Prostate gland (tissue), 2 donors: ENCODE measurements around the gene UBE2U. TPM values are rescaled to one million over a fixed set of nuclear protein-coding genes. Genes with fewer than 3 reads are reported as not detected.
A peak's percentile ranks its signal among the peaks of the same experiment; 100 is the strongest.

ENCODE experiments used
- DNase-seq: peaks from one replicate; pipeline ENCODE4 v3.0.0-alpha.2; 2019; ENCODE audit warnings: low spot score
- H3K27ac ChIP-seq, 2 donors: fragments of 200-600 bp; sonication (generic); 2 replicates each; pipeline ENCODE4 v1.5.1; 2017 to 2019
- H3K27me3 ChIP-seq: fragments of 200-600 bp; sonication (generic); replicated peaks from 2 replicates; pipeline ENCODE4 v1.5.1; 2019; ENCODE audit not compliant: insufficient read depth
- H3K36me3 ChIP-seq, 2 donors: fragments of 200-600 bp; sonication (generic); 1 replicate in 1 of 2; 2 replicates in 1 of 2; pipeline versions ENCODE4 v1.5.1 to v1.8.1; 2017 to 2019
- H3K4me1 ChIP-seq: fragments of 200-600 bp; sonication (generic); replicated peaks from 2 replicates; pipeline ENCODE4 v1.5.1; 2019
- H3K4me3 ChIP-seq, 2 donors: fragments of 200-600 bp; sonication (generic); 2 replicates each; pipeline ENCODE4 v1.5.1; 2017 to 2019
- H3K9me3 ChIP-seq: fragments of 200-600 bp; sonication (generic); 2 replicates; pipeline ENCODE4 v1.5.1; 2017
- POLR2A ChIP-seq: fragments of 450-650 bp; IDR thresholded peaks from one replicate; pipeline ENCODE4 v1.6.1; 2016; ENCODE audit warnings: antibody characterized with exemption, mild to moderate bottlenecking
- POLR2AphosphoS5 ChIP-seq: sonication (generic); formaldehyde crosslinking; IDR thresholded peaks from one replicate; pipeline ENCODE4 v1.6.1; 2017; ENCODE audit warnings: antibody characterized with exemption
- WGBS: methylation state at CpG from one replicate; pipeline ENCODE4 v1.1.5; 2018; 5-methylcytosine and 5-hydroxymethylcytosine counted together
- intact Hi-C: fragments of 100-400 bp; cut with DNase I; formaldehyde crosslinking; loops from one replicate; pipeline ENCODE4 v1.14.2; 2022
- total RNA-seq, 2 donors: library from RNA; depleted of rRNA; stranded (reverse); fragments of >200 nt; gene quantifications; one replicate each; pipeline ENCODE4 v1.1.0, GENCODE V29; 2016
- TF ChIP-seq, protein P1 (sequence below), 4 experiments: fragments of 200-600 bp in 2 of 4; fragments of 450-650 bp in 2 of 4; sonication (generic) in 2 of 4; IDR thresholded peaks; 1 replicate in 3 of 4; 2 replicates in 1 of 4; pipeline ENCODE4 v1.5.1; 2016 to 2019; ENCODE audit warnings: antibody characterized with exemption in 4 of 4, mild to moderate bottlenecking in 2 of 4, moderate library complexity in 2 of 4

Gene UBE2U
- total RNA-seq, 2 donors from 2014 or later, result 1.8 TPM; not detected in 1

DNA sequence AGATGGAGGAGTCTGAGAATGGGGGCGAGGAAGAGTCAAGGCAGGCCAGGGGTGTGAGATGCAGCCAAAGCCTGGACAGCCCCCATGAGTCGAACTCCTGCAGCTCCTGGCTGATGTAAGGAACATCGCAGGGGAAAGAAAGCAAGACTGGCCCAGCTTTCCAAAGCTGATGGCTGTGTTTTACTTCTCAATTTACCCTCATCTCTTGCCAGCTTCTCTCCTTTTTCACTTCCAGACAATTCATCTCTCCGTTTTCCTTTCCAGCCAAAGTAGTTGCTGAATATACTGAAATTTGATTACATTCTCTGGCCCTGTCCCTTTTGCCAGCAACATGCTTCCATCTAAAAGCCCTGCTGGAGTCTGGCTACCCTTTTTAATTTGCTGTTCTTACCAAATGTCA lies 40.0 kb upstream of the UBE2U start:
- H3K27me3 ChIP-seq, result no peaks in the 10 kb centered on the region
- 56% methylated on average over 4 of the region's 4 CpGs for WGBS
- TF ChIP-seq POLR2AphosphoS5 (no peak), POLR2A (no peak)
- TF ChIP-seq, protein P1, sequence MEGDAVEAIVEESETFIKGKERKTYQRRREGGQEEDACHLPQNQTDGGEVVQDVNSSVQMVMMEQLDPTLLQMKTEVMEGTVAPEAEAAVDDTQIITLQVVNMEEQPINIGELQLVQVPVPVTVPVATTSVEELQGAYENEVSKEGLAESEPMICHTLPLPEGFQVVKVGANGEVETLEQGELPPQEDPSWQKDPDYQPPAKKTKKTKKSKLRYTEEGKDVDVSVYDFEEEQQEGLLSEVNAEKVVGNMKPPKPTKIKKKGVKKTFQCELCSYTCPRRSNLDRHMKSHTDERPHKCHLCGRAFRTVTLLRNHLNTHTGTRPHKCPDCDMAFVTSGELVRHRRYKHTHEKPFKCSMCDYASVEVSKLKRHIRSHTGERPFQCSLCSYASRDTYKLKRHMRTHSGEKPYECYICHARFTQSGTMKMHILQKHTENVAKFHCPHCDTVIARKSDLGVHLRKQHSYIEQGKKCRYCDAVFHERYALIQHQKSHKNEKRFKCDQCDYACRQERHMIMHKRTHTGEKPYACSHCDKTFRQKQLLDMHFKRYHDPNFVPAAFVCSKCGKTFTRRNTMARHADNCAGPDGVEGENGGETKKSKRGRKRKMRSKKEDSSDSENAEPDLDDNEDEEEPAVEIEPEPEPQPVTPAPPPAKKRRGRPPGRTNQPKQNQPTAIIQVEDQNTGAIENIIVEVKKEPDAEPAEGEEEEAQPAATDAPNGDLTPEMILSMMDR (IDR thresholded peaks at IDR 0.05), result no peak
- H3K4me1 ChIP-seq, result no peaks in the 10 kb centered on the region
- H3K4me3 ChIP-seq, result no peak overlapping the region
- no peaks in the 10 kb centered on the region for H3K9me3 ChIP-seq
- intact Hi-C loops, result loop anchor here (5.0 to 10.0 kb wide), 3 partner anchors 81 to 546 kb away; partner anchors contain the start of gene ROR1
- no peaks in the 10 kb centered on the region for H3K36me3 ChIP-seq
- DNase-seq, result no peak
- no peak overlapping the region for H3K27ac ChIP-seq

GRCh38 chr1:64163970-64164369 lies 39.5 kb upstream of the UBE2U start:
- H3K9me3 ChIP-seq, result no peaks in the 10 kb centered on the region
- H3K27ac ChIP-seq, result no peak overlapping the region
- WGBS, result 18% methylated on average over 1 of the region's 1 CpG
- no peak overlapping the region for H3K4me3 ChIP-seq
- no peak for TF ChIP-seq POLR2AphosphoS5
- TF ChIP-seq, protein P1 (IDR thresholded peaks at IDR 0.05), result peak in 2 of 4 experiments; percentile 25 to 34
- no peak for TF ChIP-seq POLR2A
- no peak for DNase-seq
- H3K36me3 ChIP-seq, result no peaks in the 10 kb centered on the region
- H3K4me1 ChIP-seq, result no peaks in the 10 kb centered on the region
- no peaks in the 10 kb centered on the region for H3K27me3 ChIP-seq
- intact Hi-C loops, result loop anchor here (5.0 to 10.0 kb wide), 3 partner anchors 81 to 547 kb away; partner anchors contain the start of gene ROR1

GRCh38 chr1:64166629-64167028 lies 36.8 kb upstream of the UBE2U start:
- TF ChIP-seq, protein P1 (IDR thresholded peaks at IDR 0.05), result no peak
- TF ChIP-seq POLR2AphosphoS5 (no peak), POLR2A (no peak)
- 85% methylated on average over 3 of the region's 3 CpGs for WGBS
- Histone ChIP-seq H3K27me3 (no peaks in the 10 kb centered on the region), H3K36me3 (no peaks in the 10 kb centered on the region), H3K9me3 (no peaks in the 10 kb centered on the region), H3K4me3 (no peak overlapping the region), H3K27ac (no peak overlapping the region), H3K4me1 (no peaks in the 10 kb centered on the region)
- intact Hi-C loops, result loop anchor here (10.0 kb wide), 2 partner anchors 78 to 392 kb away; partner anchors contain the start of gene ROR1
- no peak for DNase-seq

DNA sequence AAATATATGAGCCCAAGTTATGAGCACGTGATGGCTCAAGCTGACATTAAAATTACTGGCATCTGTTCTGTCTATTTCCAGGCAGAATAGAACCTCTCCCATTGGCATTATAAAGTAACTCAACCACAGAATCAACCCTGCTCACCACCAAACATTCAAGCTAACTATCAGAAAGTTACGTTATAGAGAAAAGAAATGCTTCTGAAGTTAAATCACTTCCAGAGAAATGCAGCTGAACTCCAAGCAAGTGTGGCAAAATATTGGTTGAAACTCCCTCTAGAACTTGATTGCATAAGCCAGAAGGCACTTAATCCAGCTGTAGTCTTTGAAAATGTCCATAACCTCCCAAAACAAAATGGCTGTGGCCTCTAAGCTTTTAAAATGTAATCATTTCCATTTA lies 36.2 kb upstream of the UBE2U start:
- TF ChIP-seq POLR2A, result no peak
- TF ChIP-seq, protein P1 (IDR thresholded peaks at IDR 0.05), result no peak
- TF ChIP-seq POLR2AphosphoS5, result no peak
- DNase-seq, result no peak
- WGBS, result 48% methylated on average over 2 of the region's 2 CpGs

DNA sequence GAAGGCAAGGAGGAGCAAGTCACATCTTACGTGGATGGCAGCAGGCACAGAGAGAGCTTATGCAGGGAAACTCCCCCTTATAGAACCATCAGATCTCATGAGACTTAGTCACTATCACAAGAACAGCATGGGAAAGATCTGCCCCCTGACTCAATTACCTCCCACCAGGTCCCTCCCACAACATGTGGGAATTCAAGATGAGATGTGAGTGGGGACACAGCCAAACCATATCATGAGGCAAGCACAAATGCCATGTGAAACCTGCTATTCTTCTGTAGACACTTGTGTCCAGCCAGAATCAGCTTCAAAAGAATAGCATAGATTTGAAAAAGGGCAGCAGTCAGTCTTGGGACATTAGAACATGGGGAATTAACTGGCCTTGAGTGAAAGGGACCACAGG lies 32.2 kb upstream of the UBE2U start:
- Histone ChIP-seq H3K9me3 (no peaks in the 10 kb centered on the region), H3K27me3 (no peaks in the 10 kb centered on the region), H3K4me1 (no peaks in the 10 kb centered on the region), H3K27ac (no peak overlapping the region), H3K36me3 (no peaks in the 10 kb centered on the region), H3K4me3 (no peak overlapping the region)
- intact Hi-C loops, result no loop called here
- WGBS, result 100% methylated on average over 1 of the region's 1 CpG
- DNase-seq, result no peak
- no peak for TF ChIP-seq POLR2A
- TF ChIP-seq, protein P1 (IDR thresholded peaks at IDR 0.05), result no peak
- TF ChIP-seq POLR2AphosphoS5, result no peak

More for the DNA sequence above, 36.2 kb upstream of the UBE2U start:
- no peak overlapping the region for H3K27ac ChIP-seq
- H3K27me3 ChIP-seq, result no peaks in the 10 kb centered on the region
- H3K9me3 ChIP-seq, result no peaks in the 10 kb centered on the region
- H3K4me3 ChIP-seq, result no peak overlapping the region
- H3K4me1 ChIP-seq, result no peaks in the 10 kb centered on the region
- no peaks in the 10 kb centered on the region for H3K36me3 ChIP-seq
- intact Hi-C loops, result loop anchor here (10.0 kb wide), 2 partner anchors 78 to 392 kb away; partner anchors contain the start of gene ROR1
